RWPE2 (cell line): ENCODE measurements around the gene GALNT10.

Experiments
- ATAC-seq: fragments of 200-7000 bp; cut with Tn5 transposase; 3 replicates; pipeline ENCODE4 v1.9.1; 2021; ENCODE audit warnings: low read depth
- DNase-seq: peaks from one replicate; pipeline ENCODE4 v3.0.0-alpha.2; 2020; ENCODE audit warnings: low spot score
- H3K27ac ChIP-seq: fragments of 450-650 bp; 2 replicates; pipeline ENCODE4 v1.5.1; 2017; ENCODE audit warnings: mild to moderate bottlenecking; ENCODE audit not compliant: poor library complexity, severe bottlenecking
- H3K27me3 ChIP-seq: fragments of 250-450 bp; sonication (Bioruptor Pico); 2 replicates; pipeline ENCODE4 v1.5.1; 2021; ENCODE audit warnings: mild to moderate bottlenecking, moderate library complexity; ENCODE audit not compliant: insufficient read depth, poor library complexity, severe bottlenecking
- H3K36me3 ChIP-seq: fragments of 250-450 bp; sonication (Bioruptor Pico); 2 replicates; pipeline ENCODE4 v1.5.1; 2020; ENCODE audit warnings: low read depth, mild to moderate bottlenecking, moderate library complexity
- H3K4me1 ChIP-seq: fragments of 250-450 bp; sonication (Bioruptor Pico); 2 replicates; pipeline ENCODE4 v1.5.1; 2021; ENCODE audit warnings: mild to moderate bottlenecking, moderate library complexity; ENCODE audit not compliant: insufficient read depth, poor library complexity, severe bottlenecking
- H3K4me3 ChIP-seq: fragments of 250-450 bp; sonication (Bioruptor Pico); 2 replicates; pipeline ENCODE4 v1.5.1; 2021; ENCODE audit warnings: mild to moderate bottlenecking, moderate library complexity; ENCODE audit not compliant: severe bottlenecking
- H3K9me3 ChIP-seq: fragments of 250-450 bp; sonication (Bioruptor Pico); 2 replicates; pipeline ENCODE4 v1.5.1; 2021; ENCODE audit warnings: mild to moderate bottlenecking, moderate library complexity; ENCODE audit not compliant: severe bottlenecking
- CTCF ChIP-seq: fragments of 450-650 bp; IDR thresholded peaks from one replicate; pipeline ENCODE4 v1.5.1; 2017; ENCODE audit warnings: mild to moderate bottlenecking, moderate library complexity; ENCODE audit not compliant: poor library complexity, severe bottlenecking

GALNT10 gene

GRCh38 chr5:154365823-154366222 lies 175.3 kb downstream of the GALNT10 start:
- Histone ChIP-seq H3K4me3 (no peak overlapping the region), H3K36me3 (no peaks in the 10 kb centered on the region), H3K27ac (peak overlapping the region; percentile 96), H3K4me1 (peaks cover 61% of the 10 kb centered on the region), H3K27me3 (no peaks in the 10 kb centered on the region), H3K9me3 (no peaks in the 10 kb centered on the region)
- ATAC-seq: no peak
- DNase-seq: no peak
- no peak for TF ChIP-seq CTCF

- Histone ChIP-seq H3K27ac (peak overlapping the region; percentile 96), H3K4me1 (peaks cover 66% of the 10 kb centered on the region), H3K9me3 (no peaks in the 10 kb centered on the region), H3K27me3 (no peaks in the 10 kb centered on the region), H3K36me3 (no peaks in the 10 kb centered on the region), H3K4me3 (no peak overlapping the region)
- no peak for TF ChIP-seq CTCF
- ATAC-seq (no peak), DNase-seq (no peak)
These were observed 175.8 kb downstream of the GALNT10 start for GRCh38 chr5:154366353-154366752.

DNA sequence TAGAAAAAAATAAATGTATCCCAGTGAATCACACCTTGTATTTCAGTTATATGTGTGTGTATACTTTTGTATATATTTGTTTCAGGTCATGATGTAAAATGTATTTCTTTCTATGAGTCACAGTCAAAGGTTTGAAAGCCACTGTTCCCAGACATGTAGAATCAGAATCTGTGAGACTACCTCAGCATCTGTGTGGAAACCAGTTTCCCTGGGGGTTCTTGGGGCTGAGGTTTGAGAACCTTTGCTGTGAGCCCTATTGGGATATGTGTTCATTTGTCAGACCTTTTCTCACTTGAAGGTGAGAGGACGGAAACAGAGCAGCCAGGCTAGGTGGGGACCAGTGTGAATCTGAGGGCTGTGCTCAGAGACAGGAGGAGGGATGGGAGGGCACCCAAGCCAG lies 176.6 kb downstream of the GALNT10 start:
- Histone ChIP-seq H3K27me3 (no peaks in the 10 kb centered on the region), H3K4me1 (peaks cover 73% of the 10 kb centered on the region), H3K27ac (peak overlapping the region; percentile 96), H3K4me3 (no peak overlapping the region), H3K36me3 (no peaks in the 10 kb centered on the region), H3K9me3 (no peaks in the 10 kb centered on the region)
- ATAC-seq (no peak), DNase-seq (no peak)
- no peak for TF ChIP-seq CTCF

DNA sequence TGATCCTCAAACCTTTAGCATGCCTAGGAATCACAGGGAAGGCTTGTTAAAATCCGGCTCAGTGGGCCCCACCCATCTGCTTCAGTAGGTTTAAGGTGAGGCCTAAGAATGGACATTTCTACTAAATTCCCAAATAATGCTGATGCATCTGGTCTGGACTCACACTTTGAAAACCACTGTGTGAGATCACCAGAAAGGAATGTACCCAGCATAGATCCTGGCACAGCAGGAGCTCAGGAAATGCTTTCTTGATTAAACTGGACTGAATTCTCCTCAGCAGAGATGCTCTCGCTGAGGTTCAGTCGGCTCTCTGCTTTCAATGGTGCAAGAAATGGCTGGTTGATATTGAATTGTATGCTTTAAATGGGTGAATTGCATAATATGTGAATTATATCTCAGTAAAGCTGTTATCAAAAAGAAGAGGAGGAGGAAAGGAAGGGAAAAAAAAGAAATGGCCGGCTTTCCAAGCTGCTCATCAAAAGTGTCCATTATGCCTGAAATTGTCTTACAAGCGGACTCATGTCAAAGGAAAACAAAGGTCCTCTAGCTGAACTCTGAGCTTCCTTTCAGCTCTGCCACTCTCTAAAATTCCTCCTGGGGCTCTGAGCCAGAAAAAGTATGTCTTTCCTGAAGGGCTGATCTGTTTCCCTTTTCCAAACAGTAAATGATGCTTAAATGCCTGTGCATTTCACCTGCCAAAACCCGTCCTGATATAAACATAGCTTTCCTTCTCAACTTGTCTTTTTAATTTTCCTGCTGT lies 177.7 kb downstream of the GALNT10 start:
- H3K27ac ChIP-seq: peak overlapping the region; percentile 96
- peak; percentile 78 for DNase-seq

More for the DNA sequence above, 177.7 kb downstream of the GALNT10 start:
- no peaks in the 10 kb centered on the region for H3K36me3 ChIP-seq
- peaks cover 75% of the 10 kb centered on the region for H3K4me1 ChIP-seq
- no peak for TF ChIP-seq CTCF
- H3K27me3 ChIP-seq: no peaks in the 10 kb centered on the region
- peak; percentile 89 for ATAC-seq
- H3K9me3 ChIP-seq: no peaks in the 10 kb centered on the region
- H3K4me3 ChIP-seq: no peak overlapping the region
